GM12865 (cell line): ENCODE measurements around the gene TP63.

Source experiments
- DNase-seq: peaks from one replicate; pipeline ENCODE4 v3.0.0; 2010; ENCODE audit warnings: low read depth
- H3K4me3 ChIP-seq: 2 replicates; pipeline ENCODE4 v1.5.1; 2011; ENCODE audit warnings: mild to moderate bottlenecking, low read depth, low read length, control low read depth
- TF ChIP-seq, protein P1 (sequence below): IDR thresholded peaks from 2 replicates; pipeline ENCODE4 v1.5.1; 2011; ENCODE audit warnings: low read length, control low read depth, low read depth, inconsistent platforms; ENCODE audit not compliant: insufficient read depth; ENCODE audit errors: missing control alignments

TP63 gene

DNA sequence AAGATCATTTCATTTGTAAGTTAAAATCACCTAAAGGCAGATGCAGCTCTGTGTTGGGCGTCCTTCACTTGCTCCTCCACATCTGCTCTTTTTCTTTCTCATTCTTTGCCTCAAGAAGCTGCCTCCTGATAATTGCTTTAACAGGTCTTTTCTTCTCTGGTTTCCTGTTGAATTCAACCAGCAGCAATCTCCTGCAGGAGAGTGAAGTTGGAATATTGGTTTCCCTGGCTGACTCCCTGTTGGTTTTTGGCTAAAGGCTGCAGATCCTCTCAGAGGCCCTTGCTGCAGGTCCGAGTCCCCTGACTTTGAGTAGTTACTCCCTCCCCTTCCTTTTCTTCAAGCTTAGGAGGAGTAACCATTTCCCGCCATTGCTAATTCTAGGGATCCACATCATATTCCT, 4.2 kb downstream of the TP63 start:
- TF ChIP-seq, protein P1, sequence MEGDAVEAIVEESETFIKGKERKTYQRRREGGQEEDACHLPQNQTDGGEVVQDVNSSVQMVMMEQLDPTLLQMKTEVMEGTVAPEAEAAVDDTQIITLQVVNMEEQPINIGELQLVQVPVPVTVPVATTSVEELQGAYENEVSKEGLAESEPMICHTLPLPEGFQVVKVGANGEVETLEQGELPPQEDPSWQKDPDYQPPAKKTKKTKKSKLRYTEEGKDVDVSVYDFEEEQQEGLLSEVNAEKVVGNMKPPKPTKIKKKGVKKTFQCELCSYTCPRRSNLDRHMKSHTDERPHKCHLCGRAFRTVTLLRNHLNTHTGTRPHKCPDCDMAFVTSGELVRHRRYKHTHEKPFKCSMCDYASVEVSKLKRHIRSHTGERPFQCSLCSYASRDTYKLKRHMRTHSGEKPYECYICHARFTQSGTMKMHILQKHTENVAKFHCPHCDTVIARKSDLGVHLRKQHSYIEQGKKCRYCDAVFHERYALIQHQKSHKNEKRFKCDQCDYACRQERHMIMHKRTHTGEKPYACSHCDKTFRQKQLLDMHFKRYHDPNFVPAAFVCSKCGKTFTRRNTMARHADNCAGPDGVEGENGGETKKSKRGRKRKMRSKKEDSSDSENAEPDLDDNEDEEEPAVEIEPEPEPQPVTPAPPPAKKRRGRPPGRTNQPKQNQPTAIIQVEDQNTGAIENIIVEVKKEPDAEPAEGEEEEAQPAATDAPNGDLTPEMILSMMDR, result no peak
- no peak overlapping the region for H3K4me3 ChIP-seq
- no peak for DNase-seq

DNA sequence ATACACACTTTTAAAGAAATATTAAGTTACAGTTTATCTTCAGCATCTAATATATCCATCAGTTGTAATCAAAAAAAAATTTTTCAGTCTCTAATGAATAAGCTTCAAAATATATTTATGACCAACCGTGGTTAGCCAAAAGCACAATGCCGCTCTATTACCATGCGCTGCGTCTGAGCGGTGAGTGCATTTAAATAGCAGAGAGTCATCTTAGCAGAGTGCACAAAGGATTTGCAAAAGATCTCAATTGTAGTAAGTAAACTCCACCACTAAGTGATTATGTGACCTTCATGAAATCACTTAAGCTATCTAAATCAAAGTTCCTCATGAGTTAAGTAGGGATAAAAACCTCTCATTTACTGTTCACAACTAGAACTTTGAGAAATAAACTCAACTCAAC, 4.9 kb downstream of the TP63 start:
- H3K4me3 ChIP-seq, result no peak overlapping the region
- DNase-seq, result no peak
- TF ChIP-seq, protein P1, result no peak

DNA sequence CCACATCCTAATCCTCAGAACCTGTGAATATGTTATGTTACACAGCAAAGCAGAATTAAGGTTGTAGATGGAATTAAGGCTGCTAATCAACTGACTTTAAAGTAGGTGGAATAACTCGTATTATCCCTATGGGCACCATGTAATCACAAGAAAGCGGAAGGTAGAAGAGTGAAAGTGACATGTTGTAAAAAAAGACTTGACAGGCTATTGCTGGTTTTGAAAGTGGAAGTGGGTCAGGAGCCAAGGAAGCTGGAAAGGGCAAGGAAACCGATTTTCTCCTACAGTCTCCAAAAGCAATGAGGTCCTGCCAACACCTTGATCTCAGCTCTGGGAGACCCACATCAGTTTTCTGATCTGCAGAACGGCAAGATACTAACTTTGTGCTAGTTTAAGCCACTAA, 6.6 kb downstream of the TP63 start:
- DNase-seq, result no peak
- TF ChIP-seq, protein P1, result no peak
- H3K4me3 ChIP-seq, result no peak overlapping the region

DNA sequence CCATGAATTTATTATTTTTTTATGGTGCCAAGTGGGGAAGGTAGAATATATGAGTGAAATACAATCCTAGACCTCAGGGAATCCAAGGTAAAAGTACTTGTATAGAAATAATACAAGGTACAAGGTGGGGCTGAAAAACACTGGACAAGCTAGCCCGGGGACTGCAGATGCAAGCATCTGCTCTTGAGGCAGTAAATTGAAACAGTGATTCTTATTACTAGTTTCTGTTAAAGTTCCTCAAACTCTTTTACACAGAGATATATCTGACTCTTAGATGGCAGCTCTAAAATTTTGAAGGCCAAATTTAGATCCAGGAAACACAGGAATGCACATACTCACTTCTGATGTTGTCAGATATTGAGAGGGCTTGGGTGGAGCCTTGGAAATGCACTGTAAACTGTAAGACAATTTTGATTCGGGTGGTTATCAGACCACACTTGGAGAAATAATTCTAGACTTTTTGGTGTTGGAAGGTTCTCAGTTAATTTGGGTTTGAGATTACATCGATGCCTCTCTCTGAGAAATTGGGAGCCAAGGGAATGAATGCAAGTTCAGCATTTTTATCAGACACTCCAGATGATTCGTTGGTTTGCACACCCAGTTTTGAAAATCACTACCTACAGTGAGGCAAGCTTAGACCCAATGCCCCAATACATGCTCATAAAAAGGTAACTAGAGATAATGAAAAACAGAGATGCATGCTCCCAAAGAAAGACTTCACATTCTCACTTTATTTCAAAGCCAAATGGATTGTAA, 7.3 kb downstream of the TP63 start:
- no peak overlapping the region for H3K4me3 ChIP-seq
- TF ChIP-seq, protein P1, result no peak

DNA sequence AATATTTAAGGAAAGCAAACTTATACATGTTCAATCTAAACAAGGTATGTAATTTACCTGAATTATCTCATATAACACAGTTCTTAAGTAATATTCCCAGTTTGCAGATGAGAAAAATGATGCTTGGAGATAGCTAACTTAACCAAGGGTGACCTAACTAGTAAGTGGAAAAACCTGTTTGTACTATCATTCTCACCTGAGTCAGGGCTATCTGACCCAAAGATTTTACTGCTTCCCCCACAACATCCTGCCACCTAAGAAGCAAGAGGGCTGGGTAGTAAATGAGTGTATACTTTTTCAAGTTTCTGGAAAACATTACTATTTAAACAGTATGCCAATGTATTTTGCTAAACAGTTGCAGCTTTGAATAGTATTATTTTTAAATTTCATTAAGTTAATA, 10.6 kb downstream of the TP63 start:
- peak; percentile 66 for DNase-seq
- TF ChIP-seq, protein P1, result no peak

More for the DNA sequence above, 7.3 kb downstream of the TP63 start:
- DNase-seq, result peak; percentile 21

DNA sequence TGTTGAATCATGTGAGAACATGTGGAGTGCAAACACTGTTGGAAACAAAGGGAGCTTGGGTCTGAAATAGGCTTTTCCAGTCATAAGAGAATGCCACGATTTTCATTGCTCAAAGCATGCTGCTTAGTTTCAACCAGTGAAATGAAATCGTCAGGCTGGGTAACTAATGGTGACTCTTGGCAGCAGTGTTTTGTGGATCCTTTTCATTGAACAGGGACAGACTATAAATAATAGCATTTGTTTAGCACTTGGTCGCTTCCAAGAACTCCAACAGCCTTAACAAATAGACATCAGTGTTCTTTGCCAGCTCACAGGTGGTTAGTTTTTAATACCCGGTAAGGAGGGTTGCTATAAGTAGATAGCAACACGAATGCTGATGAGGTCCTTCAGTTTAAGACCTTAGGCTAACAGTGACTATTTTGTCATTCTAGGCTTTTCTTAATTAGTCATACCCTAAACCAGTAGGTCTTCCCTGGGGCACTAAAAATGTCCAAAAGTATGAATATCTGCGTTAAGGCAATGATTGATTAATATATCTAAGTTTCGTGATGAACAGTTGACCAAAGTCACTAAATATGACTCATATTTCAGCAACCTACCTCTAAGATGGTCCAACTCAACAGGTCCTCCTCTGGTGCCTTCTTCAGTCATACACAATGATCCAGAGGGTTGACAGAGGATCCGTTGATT, 15.8 kb downstream of the TP63 start:
- TF ChIP-seq, protein P1, result no peak
- H3K4me3 ChIP-seq, result no peak overlapping the region
- no peak for DNase-seq

More for the DNA sequence above, 10.6 kb downstream of the TP63 start:
- no peak overlapping the region for H3K4me3 ChIP-seq
